Embryonic facial prominence (tissue), 1 donor: ENCODE measurements around the gene FAM20B.

Experiments used
- DNase-seq: peaks from one replicate; pipeline ENCODE4 v3.0.0-alpha.2; 2016; ENCODE audit errors: extremely low spot score

FAM20B gene

GRCh38 chr1:179048339-179049124, 22.8 kb downstream of the FAM20B start:
- no peak for DNase-seq

GRCh38 chr1:179052776-179053175, 27.1 kb downstream of the FAM20B start:
- no peak for DNase-seq

- no peak for DNase-seq
Observed at GRCh38 chr1:179053486-179053885, 27.8 kb downstream of the FAM20B start.

- no peak for DNase-seq
Observed at GRCh38 chr1:179055937-179056336, 30.2 kb downstream of the FAM20B start.

- no peak for DNase-seq
Observed at GRCh38 chr1:179058487-179059483, 33.1 kb downstream of the FAM20B start.

GRCh38 chr1:179061360-179062282, 35.9 kb downstream of the FAM20B start:
- no peak for DNase-seq

GRCh38 chr1:179066471-179066870, 40.8 kb downstream of the FAM20B start:
- DNase-seq, result no peak

- DNase-seq, result no peak
Observed at GRCh38 chr1:179077396-179077795, 51.7 kb downstream of the FAM20B start.

GRCh38 chr1:179079113-179079761, 53.5 kb downstream of the FAM20B start:
- peak; percentile 39 for DNase-seq

GRCh38 chr1:179080866-179081686, 55.4 kb downstream of the FAM20B start:
- DNase-seq, result no peak

- peak; percentile 22 for DNase-seq
Observed at GRCh38 chr1:179081687-179082332, 56.1 kb downstream of the FAM20B start, which contains the start of gene TOR3A. Gene TOR3A, plus strand, starts transcription at chr1:179082070. Its CDS starts 59 bp downstream, at chr1:179082129.

- no peak for DNase-seq
Observed at GRCh38 chr1:179082333-179082998, 56.8 kb downstream of the FAM20B start.

- no peak for DNase-seq
Observed at GRCh38 chr1:179082999-179083335, 57.3 kb downstream of the FAM20B start.

GRCh38 chr1:179083533-179083932, 57.8 kb downstream of the FAM20B start:
- DNase-seq, result no peak

- no peak for DNase-seq
Observed at GRCh38 chr1:179087665-179088064, 62.0 kb downstream of the FAM20B start.

- no peak for DNase-seq
Observed at GRCh38 chr1:179089827-179090482, 64.3 kb downstream of the FAM20B start.

- DNase-seq, result no peak
Observed at GRCh38 chr1:179090522-179090921, 64.8 kb downstream of the FAM20B start.

- no peak for DNase-seq
Observed at GRCh38 chr1:179090923-179091322, 65.2 kb downstream of the FAM20B start.
